Brain microvascular endothelial cell (primary cell): Measurements from ENCODE around the gene HSD11B1L.
A peak's percentile ranks its signal among the peaks of the same experiment; 100 is the strongest.

Experiments used
- DNase-seq: peaks from one replicate; pipeline ENCODE4 v3.0.0-alpha.2; 2020
- H3K27ac ChIP-seq: fragments of 250-450 bp; sonication (Bioruptor Pico); 2 replicates; pipeline ENCODE4 v1.5.1; 2020; ENCODE audit warnings: mild to moderate bottlenecking, moderate library complexity
- H3K27me3 ChIP-seq: fragments of 250-450 bp; sonication (Bioruptor Pico); replicated peaks from 2 replicates; pipeline ENCODE4 v1.5.1; 2020; ENCODE audit warnings: mild to moderate bottlenecking
- H3K36me3 ChIP-seq: fragments of 250-450 bp; sonication (Bioruptor Pico); replicated peaks from 2 replicates; pipeline ENCODE4 v1.5.1; 2020; ENCODE audit warnings: mild to moderate bottlenecking
- H3K4me3 ChIP-seq: 2 replicates; pipeline ENCODE4 v1.5.1; 2011; ENCODE audit warnings: low read depth, mild to moderate bottlenecking, control low read depth, low read length, moderate library complexity
- CTCF ChIP-seq: IDR thresholded peaks from 2 replicates; pipeline ENCODE4 v1.5.1; 2011; ENCODE audit warnings: low read depth, mild to moderate bottlenecking, moderate library complexity, low read length, control low read depth, inconsistent platforms; ENCODE audit errors: missing control alignments
- in situ Hi-C: cut with HindIII; loops from 2 replicates; pipeline ENCODE4 v1.10.0; 2017; ENCODE audit warnings: low sequenced_read_pairs, low pct_ligation_motif_present

The HSD11B1L gene

GRCh38 chr19:5646703-5647102 lies 34.1 kb upstream of the HSD11B1L start:
- H3K27me3 ChIP-seq: no peaks in the 10 kb centered on the region
- no peak overlapping the region for H3K4me3 ChIP-seq
- TF ChIP-seq CTCF: no peak
- no peak overlapping the region for H3K27ac ChIP-seq
- H3K36me3 ChIP-seq: peaks cover 81% of the 10 kb centered on the region
- in situ Hi-C loops: no loop called here
- no peak for DNase-seq

- in situ Hi-C loops: no loop called here
- H3K27ac ChIP-seq: no peak overlapping the region
- no peaks in the 10 kb centered on the region for H3K27me3 ChIP-seq
- no peak for TF ChIP-seq CTCF
- peaks cover 83% of the 10 kb centered on the region for H3K36me3 ChIP-seq
- DNase-seq: no peak
- H3K4me3 ChIP-seq: no peak overlapping the region
These were observed 32.4 kb upstream of the HSD11B1L start for GRCh38 chr19:5648464-5648863.

GRCh38 chr19:5651361-5651760 lies 29.5 kb upstream of the HSD11B1L start:
- in situ Hi-C loops: no loop called here
- DNase-seq: no peak
- H3K27ac ChIP-seq: no peak overlapping the region
- no peak overlapping the region for H3K4me3 ChIP-seq
- no peaks in the 10 kb centered on the region for H3K27me3 ChIP-seq
- peak; percentile 15 for TF ChIP-seq CTCF
- peaks cover 83% of the 10 kb centered on the region for H3K36me3 ChIP-seq

GRCh38 chr19:5652261-5652660 lies 28.6 kb upstream of the HSD11B1L start:
- Histone ChIP-seq H3K36me3 (peaks cover 80% of the 10 kb centered on the region), H3K27me3 (no peaks in the 10 kb centered on the region), H3K27ac (no peak overlapping the region), H3K4me3 (no peak overlapping the region)
- in situ Hi-C loops: no loop called here
- TF ChIP-seq CTCF: no peak
- DNase-seq: no peak

- in situ Hi-C loops: no loop called here
- peaks cover 88% of the 10 kb centered on the region for H3K36me3 ChIP-seq
These were observed 25.9 kb upstream of the HSD11B1L start for GRCh38 chr19:5654931-5655330.

More at GRCh38 chr19:5654931-5655330, 25.9 kb upstream of the HSD11B1L start:
- no peak for DNase-seq
- Histone ChIP-seq H3K27me3 (no peaks in the 10 kb centered on the region), H3K4me3 (no peak overlapping the region), H3K27ac (no peak overlapping the region)
- no peak for TF ChIP-seq CTCF
